ENCODE measurements around the gene AEBP1.
A peak's percentile ranks its signal among the peaks of the same experiment; 100 is the strongest.

DNA sequence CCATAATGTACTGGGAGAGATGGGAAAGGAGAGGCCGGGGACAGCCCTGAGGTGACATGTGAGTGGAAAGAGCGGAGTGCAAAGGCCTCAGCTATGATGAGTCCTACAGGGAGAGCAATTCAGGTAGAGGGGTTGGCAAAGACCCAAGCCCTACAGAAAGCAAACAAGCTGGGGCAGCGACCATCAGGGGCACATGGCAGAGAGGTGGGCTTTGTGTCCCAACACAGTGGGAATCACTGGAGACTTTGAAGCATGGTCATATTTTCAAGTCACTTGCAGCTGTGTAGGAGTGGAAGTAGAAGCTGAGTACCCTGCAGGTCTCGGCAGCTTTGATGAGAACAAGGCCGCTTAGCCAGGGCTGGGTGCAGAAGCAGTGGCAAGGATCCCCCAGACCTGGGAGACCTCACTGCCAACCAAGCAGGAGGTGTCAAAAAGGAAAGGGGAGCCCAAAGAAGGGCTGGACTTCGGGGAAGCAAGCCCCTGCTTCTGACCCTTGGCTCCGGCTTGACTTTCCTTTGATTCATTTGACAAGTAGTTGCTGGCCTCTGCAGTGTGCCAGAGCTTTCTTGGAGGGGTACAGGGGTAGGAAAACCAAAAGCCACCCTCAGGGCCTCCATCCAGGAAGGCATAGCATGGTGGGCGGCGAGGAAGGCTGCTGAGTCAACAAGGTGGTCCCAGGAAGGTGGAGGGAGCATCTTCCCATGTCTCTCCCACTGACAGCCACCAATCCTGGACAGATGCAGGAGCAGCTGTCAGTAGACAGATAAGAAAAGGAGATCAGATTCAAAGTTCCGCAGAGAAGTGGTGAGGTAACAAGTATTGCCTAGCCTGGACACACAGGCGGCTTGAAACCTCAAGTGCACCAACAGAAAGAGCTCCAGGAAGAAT is 36.8 kb upstream of the AEBP1 start:
- TF ChIP-seq, protein P1, sequence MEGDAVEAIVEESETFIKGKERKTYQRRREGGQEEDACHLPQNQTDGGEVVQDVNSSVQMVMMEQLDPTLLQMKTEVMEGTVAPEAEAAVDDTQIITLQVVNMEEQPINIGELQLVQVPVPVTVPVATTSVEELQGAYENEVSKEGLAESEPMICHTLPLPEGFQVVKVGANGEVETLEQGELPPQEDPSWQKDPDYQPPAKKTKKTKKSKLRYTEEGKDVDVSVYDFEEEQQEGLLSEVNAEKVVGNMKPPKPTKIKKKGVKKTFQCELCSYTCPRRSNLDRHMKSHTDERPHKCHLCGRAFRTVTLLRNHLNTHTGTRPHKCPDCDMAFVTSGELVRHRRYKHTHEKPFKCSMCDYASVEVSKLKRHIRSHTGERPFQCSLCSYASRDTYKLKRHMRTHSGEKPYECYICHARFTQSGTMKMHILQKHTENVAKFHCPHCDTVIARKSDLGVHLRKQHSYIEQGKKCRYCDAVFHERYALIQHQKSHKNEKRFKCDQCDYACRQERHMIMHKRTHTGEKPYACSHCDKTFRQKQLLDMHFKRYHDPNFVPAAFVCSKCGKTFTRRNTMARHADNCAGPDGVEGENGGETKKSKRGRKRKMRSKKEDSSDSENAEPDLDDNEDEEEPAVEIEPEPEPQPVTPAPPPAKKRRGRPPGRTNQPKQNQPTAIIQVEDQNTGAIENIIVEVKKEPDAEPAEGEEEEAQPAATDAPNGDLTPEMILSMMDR (IDR thresholded peaks at IDR 0.05): no peak
- TF ChIP-seq POLR2A (IDR thresholded peaks at IDR 0.05; ENCODE audit: low read depth) (no peak), EP300 (IDR thresholded peaks at IDR 0.05) (no peak), POLR2AphosphoS5 (IDR thresholded peaks at IDR 0.05) (peak in 1 of 2 donors; percentile 11)

All from esophagus muscularis mucosa (tissue), 4 donors.